Glomerular visceral epithelial cell (primary cell): ENCODE data around the gene GRAMD1C.
"Not testable (repeated sequence)": the region's sequence is repeated elsewhere in the genome, so short reads cannot be mapped to it uniquely, and the experiment has no call there.

Source experiments
- DNase-seq: peaks from one replicate; pipeline ENCODE4 v3.0.0-alpha.2; 2016; ENCODE audit errors: extremely low spot score

Gene GRAMD1C

GRCh38 chr3:113850391-113850790 lies 11.8 kb downstream of the GRAMD1C start:
- DNase-seq = not testable (repeated sequence)

DNA sequence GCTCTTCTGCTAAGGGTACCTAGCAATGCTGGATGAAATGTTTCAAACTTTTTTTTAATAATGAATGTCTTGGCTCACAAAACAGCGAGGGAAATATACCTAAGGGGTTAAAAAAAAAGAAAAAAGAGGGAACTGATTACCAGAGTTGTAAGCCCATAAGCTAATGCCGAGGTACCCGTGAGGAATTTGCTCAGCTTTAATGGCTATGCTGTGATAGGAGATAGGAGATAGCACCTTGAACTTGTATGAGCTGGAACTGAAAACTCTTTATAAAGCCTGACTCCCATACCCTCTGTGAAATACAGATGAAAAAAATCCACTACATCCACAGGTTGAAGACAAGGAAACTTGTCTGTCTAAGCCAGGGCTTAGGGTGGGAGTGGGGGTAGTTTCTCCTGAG lies 13.9 kb downstream of the GRAMD1C start:
- DNase-seq = no peak

DNA sequence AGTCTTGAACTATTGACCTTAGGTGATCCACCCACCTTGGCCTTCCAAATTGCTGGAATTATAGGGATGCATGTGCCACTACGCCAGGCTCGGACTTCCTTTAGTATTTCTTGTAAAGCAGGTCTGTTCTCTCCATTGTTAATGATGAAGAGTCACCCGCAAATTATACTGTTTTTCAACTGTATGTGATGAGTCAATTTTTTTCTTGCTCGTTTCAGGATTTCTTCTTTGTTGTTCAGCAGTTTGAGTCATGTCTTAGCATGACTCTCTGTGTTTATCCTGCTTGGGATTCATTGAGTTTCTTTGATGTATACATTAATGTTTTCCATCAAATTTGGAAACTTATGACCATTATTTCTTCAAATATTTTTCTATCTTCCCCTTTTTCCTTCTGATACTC lies 28.9 kb downstream of the GRAMD1C start:
- no peak for DNase-seq

DNA sequence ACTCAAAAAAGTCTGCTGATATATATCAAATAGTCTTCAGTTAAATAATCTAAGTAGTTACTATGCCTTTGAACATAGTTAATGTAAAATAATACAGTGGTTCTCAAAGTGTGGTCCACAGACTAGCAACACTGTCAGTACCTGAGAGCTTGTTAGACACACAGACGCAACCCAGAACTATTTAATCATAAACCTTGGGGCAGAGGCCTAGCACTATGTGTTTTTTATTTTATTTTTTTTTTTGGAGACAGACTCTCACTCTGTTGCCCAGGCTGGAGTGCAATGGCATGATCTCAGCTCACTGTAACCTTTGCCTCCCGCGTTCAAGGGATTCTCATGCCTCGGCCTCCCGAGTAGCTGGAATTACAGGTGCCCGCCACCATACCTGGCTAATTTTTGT lies 34.7 kb downstream of the GRAMD1C start:
- DNase-seq = no peak

GRCh38 chr3:113873814-113874526 lies 35.4 kb downstream of the GRAMD1C start:
- no peak for DNase-seq

- DNase-seq = no peak
Measured at GRCh38 chr3:113878403-113878802, 39.8 kb downstream of the GRAMD1C start.

DNA sequence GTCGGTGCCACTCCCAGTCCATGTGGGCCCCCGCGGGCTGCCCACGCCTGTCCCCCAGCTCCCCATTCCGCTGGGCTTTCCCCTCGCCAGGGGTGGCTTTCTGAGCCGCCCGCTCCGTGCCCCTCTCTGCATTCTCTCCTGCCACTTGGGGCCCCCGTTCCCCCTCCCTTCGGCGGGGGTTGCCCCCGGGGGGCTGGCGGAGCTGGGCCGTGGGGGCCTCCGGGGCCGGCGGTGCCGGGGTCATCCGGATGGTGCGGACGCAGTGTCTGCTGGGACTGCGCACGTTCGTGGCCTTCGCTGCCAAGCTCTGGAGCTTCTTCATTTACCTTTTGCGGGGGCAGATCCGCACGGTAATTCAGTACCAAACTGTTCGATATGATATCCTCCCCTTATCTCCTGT lies 46.5 kb downstream of the GRAMD1C start:
- no peak for DNase-seq

DNA sequence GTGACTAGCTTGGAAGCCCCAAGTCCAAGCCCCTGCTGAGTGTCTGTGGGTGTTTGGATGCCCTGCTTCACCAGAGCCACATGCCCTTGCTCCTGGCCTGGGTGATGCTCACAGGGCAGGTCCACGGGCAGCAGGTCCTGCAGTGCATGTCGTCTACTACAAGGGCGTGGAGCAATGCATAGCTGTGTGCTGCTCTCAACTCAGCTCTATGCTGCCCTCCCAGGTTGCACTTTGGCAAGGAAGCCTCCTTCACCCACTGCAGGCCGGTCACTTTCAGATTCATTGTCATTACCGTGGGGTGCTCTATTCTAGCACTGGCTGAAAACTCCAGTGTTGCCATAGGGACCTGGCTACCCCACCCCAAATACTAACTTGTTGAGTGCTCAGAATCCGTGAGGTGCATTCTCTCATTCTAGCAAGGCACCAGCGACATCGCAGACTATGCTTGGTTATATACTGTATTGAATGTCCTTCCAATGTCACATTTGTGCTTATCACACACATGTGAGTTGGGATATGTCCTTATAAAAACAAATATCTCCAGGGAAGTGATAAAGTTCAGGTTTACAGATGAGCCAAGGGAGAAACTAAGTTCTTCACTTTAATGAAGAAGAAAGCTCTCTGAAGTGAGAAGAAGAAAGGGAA lies 51.8 kb downstream of the GRAMD1C start:
- no peak for DNase-seq

DNA sequence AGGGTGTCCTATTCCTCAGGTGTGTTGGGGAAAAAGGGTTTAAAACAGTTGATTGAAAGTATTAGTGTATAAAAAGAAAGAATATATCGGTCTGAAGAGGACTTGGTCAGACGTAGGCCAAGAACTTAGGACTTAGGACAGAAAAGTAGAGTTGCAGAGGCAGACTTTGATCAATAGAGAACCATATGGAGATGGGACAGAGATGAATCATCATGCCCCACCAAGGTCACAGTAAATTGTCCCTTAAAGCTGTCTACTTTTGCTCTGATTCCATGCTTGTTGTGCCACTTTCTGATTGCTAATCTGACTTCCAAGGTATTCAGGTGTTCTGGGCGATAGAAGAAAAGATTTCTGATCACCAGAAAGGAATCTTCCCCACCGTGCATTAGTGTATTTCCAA lies 56.3 kb downstream of the GRAMD1C start:
- DNase-seq = no peak

DNA sequence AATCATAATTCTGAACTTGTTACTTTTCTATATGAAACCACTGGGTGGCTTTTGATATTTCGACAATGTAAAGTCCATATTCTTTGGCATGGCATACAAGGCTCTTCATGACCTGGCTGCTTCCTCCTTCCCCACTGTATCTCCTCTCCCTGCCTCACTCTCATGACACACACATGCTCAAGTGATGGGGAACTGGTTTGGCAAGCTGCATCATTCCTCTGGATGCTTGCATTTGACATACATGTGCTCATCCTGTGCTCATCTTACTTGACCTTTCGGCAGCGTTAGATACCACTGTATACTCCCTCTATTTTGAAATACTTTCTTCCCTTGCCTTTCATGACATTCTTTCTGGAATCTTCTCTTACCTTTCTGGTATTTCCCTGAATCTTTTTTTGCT lies 57.4 kb downstream of the GRAMD1C start:
- DNase-seq = no peak

GRCh38 chr3:113896930-113897329 lies 58.3 kb downstream of the GRAMD1C start:
- no peak for DNase-seq

DNA sequence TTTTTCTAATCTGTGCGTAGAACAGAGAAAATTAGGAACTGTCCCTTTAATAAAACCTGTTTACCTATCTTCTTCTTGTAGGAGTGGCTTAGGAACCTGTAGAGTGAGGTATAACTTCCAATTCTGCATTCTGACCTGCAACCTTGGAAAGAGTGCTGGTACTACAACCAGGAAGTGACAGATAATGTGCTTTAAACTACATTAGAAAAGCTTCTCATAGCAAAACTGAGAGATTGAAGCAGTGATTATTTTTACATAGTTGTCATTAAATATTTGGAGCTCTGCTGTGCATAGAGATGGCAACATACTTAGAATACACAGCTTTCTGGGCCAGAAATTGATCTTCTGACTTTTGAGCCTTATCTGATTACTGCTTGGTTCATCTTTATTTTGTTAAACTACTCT lies 58.8 kb downstream of the GRAMD1C start:
- no peak for DNase-seq

DNA sequence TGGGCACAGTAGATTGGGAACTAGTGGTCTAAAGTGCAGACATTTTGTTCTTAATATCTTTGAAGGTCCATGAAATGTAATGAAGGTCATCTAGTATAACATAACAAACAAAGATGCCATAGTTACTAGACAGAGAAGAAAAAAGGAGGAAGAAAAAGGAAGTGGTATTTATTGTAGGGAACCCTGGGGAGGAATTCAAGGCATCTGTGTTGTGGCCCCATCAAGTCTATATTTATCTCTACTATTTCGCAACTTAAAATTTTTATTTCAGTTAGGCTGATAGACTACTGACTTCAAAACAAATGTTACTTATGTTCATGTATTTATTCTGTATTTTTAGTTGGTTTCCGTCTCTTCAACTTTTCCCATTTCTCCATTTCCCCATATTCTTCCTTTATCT lies 60.3 kb downstream of the GRAMD1C start:
- DNase-seq = no peak

DNA sequence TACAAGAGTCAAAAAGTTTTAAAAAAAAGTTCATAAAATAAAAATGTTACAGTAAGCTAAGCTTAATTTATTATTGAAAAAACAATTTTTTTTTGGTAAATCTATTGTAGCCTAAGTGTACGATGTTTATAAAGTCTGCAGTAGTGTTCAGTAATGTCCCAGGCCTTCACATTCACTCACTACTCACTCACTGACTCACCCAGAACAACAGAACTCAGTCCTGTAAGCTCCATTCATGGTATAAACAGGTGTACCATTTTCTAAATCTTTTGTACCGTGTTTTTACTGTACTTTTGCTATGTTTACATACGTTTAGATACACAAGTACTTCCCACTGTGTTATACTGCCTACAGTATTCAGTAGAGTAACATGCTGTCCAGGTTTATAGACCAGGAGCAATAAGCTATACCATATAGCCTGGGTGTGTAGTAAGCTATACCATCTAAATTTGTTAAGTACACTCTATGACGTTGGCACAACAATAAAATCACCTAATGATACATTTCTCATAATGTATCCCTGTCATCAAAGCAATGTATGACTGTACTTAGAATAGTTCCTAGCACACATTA lies 68.1 kb downstream of the GRAMD1C start:
- no peak for DNase-seq

- no peak for DNase-seq
Measured at GRCh38 chr3:113908133-113908532, 69.5 kb downstream of the GRAMD1C start.

GRCh38 chr3:113910966-113911365 lies 72.4 kb downstream of the GRAMD1C start:
- DNase-seq = no peak

- DNase-seq = peak; percentile 67
Measured at GRCh38 chr3:113912552-113913236, 74.1 kb downstream of the GRAMD1C start.

DNA sequence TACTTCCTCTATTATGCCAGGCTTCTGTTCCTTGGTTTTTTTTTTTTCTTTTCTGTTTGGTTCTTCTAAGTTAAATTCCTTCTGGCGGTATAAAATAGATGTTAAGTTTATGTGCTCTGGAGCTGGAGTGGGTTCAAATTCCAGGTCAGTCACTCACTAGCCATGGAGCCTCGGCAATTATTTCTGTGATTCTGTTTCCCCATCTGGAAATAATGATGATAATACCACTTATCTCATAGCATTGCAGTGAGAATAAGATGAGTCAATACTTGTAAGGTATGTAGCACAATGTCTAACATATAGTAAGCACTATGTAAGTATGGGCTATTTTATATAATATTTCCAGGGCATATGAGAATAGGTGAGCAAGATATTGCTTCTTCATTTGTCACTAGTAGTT lies 76.1 kb downstream of the GRAMD1C start:
- DNase-seq = no peak

GRCh38 chr3:113927556-113927955 lies 89.0 kb downstream of the GRAMD1C start:
- no peak for DNase-seq

DNA sequence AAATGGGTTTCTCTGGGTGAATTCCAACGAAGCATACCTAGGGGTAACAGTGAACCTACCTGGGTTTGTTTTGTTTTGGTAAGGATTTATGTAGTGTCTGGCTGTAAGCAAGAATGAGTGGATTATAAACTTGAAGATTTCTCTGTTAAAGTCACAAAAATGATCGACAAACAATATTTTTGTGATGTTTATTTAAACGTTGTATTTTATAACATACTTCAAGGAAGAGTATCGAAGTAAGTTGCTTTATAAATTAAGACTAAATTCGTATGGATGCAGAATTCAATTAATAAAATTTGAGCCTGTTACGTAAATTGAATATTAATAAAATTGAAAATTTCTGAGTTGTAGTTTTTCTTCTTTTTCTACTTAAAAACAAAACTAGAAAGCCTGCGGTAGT lies 108.2 kb downstream of the GRAMD1C start:
- DNase-seq = no peak

GRCh38 chr3:113947372-113948014 lies 108.9 kb downstream of the GRAMD1C start, which contains the start of gene ZDHHC23:
Gene ZDHHC23, plus strand, starts transcription at chr3:113948013. Its CDS starts 790 bp downstream, at chr3:113948803.
- DNase-seq = peak; percentile 78
